ENCODE measurements around the gene RALGAPB.

- TF ChIP-seq, protein P1, sequence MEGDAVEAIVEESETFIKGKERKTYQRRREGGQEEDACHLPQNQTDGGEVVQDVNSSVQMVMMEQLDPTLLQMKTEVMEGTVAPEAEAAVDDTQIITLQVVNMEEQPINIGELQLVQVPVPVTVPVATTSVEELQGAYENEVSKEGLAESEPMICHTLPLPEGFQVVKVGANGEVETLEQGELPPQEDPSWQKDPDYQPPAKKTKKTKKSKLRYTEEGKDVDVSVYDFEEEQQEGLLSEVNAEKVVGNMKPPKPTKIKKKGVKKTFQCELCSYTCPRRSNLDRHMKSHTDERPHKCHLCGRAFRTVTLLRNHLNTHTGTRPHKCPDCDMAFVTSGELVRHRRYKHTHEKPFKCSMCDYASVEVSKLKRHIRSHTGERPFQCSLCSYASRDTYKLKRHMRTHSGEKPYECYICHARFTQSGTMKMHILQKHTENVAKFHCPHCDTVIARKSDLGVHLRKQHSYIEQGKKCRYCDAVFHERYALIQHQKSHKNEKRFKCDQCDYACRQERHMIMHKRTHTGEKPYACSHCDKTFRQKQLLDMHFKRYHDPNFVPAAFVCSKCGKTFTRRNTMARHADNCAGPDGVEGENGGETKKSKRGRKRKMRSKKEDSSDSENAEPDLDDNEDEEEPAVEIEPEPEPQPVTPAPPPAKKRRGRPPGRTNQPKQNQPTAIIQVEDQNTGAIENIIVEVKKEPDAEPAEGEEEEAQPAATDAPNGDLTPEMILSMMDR (conservative IDR thresholded peaks at IDR 0.05; ENCODE audit: low read length): no peak
- TF ChIP-seq EZH2phosphoT487 (IDR thresholded peaks at IDR 0.05; ENCODE audit: borderline replicate concordance, low read depth, low read length): no peak
These were observed 6.5 kb upstream of the RALGAPB start for GRCh38 chr20:38466171-38466570.
